ENCODE measurements around the gene PTK7.

PTK7 gene

DNA sequence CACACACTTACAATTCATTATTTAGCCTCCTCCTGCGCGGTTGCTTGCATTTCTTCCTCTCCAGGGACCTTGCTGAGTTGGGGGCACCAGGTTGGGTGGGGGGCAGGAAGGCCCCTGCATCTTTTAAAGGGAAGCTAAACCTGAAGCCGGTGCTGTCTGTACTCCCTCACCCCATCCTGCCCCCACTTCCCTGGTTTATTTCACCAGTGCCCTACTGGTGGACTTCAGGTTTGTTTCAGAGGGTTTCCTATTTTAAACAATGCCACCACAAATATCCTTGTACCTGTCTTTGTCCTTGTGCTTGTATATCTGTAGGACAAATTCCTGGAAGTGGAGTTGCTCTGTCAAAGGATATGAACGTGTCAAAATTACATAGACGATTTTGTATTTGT lies 21.0 kb downstream of the PTK7 start:
- no peak for DNase-seq (ENCODE audit: low spot score)
- TF ChIP-seq, protein P1, sequence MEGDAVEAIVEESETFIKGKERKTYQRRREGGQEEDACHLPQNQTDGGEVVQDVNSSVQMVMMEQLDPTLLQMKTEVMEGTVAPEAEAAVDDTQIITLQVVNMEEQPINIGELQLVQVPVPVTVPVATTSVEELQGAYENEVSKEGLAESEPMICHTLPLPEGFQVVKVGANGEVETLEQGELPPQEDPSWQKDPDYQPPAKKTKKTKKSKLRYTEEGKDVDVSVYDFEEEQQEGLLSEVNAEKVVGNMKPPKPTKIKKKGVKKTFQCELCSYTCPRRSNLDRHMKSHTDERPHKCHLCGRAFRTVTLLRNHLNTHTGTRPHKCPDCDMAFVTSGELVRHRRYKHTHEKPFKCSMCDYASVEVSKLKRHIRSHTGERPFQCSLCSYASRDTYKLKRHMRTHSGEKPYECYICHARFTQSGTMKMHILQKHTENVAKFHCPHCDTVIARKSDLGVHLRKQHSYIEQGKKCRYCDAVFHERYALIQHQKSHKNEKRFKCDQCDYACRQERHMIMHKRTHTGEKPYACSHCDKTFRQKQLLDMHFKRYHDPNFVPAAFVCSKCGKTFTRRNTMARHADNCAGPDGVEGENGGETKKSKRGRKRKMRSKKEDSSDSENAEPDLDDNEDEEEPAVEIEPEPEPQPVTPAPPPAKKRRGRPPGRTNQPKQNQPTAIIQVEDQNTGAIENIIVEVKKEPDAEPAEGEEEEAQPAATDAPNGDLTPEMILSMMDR (IDR thresholded peaks at IDR 0.05; ENCODE audit: borderline replicate concordance, control extremely low read depth, extremely low read depth, insufficient read depth, missing control alignments) = no peak
- in situ Hi-C loops (cut with MboI; ENCODE audit: low sequenced_read_pairs, unreplicated experiment) = no loop called here

DNA sequence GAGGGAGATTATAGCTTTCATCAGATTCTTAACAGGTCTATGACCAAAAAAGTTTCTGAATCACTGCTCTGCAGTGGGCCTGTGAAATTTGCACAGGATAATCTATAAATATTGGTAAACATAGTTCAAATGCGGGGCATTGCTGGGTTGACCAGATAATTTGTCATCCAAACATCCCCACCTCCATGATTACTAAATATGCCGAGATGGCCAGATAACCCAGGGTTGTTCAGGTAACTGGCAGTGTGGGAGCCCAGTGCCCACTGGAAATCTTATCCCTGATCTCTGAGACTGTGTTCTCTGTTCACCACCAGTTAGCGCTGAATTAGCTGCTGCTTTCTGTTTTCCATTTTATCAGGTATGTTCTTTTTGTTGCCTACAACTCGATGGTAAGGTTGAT lies 21.4 kb downstream of the PTK7 start:
- in situ Hi-C loops (cut with MboI; ENCODE audit: low sequenced_read_pairs, unreplicated experiment) = no loop called here
- TF ChIP-seq, protein P1 (IDR thresholded peaks at IDR 0.05; ENCODE audit: borderline replicate concordance, control extremely low read depth, extremely low read depth, insufficient read depth, missing control alignments) = no peak

DNA sequence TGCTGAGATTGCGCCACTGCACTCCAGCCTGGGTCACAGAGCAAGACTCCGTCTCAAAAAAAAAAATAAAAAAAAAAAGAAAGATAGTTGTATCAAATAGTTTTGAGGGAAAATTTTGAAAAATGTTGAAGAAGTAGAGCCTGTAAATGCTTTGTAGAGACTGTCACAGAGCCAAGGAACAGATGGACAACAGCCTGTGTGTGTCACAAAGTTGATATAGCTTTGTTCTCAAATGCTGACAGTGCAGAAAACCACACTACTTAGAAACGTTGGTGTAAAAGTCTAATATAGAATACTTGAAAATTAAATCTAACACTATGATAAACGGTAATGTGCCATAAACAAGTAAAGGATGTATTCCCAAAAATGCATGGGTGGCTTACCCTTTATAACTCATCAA lies 25.4 kb downstream of the PTK7 start:
- DNase-seq (ENCODE audit: low spot score) = no peak
- TF ChIP-seq, protein P1 (IDR thresholded peaks at IDR 0.05; ENCODE audit: borderline replicate concordance, control extremely low read depth, extremely low read depth, insufficient read depth, missing control alignments) = no peak
- in situ Hi-C loops (cut with MboI; ENCODE audit: low sequenced_read_pairs, unreplicated experiment) = no loop called here

More for the DNA sequence above, 21.4 kb downstream of the PTK7 start:
- no peak for DNase-seq (ENCODE audit: low spot score)

DNA sequence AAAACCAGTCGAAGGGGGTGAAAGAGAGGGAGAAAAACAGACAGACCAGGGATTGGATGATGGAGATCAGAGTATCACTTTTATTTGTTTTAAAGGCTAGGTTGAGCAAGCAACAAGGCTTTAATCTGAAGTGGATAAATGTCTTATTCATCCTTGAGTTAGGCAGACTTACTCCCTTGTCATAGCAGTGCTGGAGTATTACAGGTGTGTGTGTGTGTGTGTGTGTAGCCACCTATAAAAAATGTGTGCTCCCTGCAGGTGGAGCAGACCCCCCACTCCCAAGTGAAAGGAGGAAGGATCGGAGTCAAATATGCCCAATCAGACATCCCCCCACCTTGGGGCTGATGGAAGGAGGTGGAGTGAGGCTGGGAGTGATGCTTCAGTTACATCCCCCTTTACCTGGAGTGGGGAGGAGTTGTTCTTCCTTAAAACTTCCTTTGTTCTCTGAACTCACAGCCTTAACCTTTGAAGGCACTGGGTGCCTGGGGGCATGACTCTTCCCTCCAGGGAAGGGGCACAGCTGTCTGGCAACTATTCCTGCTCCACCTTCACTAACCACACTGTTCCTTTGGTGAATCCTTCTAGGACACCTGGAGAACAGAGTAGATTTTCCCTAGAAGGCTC lies 27.3 kb downstream of the PTK7 start:
- no peak for DNase-seq (ENCODE audit: low spot score)
- in situ Hi-C loops (cut with MboI; ENCODE audit: low sequenced_read_pairs, unreplicated experiment) = no loop called here
- TF ChIP-seq, protein P1 (IDR thresholded peaks at IDR 0.05; ENCODE audit: borderline replicate concordance, control extremely low read depth, extremely low read depth, insufficient read depth, missing control alignments) = no peak

DNA sequence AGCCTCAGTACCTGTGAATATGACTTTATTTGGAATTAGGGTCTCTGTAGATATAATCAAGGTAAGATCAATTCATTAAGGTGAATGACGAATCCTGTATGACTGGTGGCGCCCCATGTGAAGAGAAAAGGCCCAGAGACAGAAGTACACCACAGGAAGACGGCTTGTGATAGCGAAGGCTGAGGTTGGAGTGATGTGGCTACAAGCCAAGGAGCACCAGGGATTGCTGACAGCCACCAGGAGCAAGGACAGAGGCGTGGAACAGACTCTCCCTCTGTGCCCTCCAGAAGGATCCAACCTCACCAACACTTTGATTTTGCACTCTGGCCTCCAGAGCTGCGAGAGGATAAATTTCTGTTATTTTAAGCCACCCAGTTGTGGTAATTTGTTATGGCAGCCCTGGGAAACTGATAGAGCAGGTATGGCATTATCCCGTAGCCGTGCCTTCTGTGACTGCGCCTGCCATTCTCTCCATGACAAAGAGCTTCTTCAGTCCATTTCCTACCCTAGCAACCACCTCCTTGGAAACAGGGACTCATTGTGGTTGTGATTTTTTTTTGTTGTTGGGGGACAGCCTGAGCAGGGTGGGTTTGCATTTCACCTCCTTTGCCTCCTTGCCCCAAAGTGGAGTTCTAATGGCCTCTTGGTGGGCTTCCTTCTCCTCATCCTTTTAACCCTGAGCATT lies 29.6 kb downstream of the PTK7 start:
- in situ Hi-C loops (cut with MboI; ENCODE audit: low sequenced_read_pairs, unreplicated experiment) = no loop called here
- DNase-seq (ENCODE audit: low spot score) = no peak
- TF ChIP-seq, protein P1 (IDR thresholded peaks at IDR 0.05; ENCODE audit: borderline replicate concordance, control extremely low read depth, extremely low read depth, insufficient read depth, missing control alignments) = no peak

DNA sequence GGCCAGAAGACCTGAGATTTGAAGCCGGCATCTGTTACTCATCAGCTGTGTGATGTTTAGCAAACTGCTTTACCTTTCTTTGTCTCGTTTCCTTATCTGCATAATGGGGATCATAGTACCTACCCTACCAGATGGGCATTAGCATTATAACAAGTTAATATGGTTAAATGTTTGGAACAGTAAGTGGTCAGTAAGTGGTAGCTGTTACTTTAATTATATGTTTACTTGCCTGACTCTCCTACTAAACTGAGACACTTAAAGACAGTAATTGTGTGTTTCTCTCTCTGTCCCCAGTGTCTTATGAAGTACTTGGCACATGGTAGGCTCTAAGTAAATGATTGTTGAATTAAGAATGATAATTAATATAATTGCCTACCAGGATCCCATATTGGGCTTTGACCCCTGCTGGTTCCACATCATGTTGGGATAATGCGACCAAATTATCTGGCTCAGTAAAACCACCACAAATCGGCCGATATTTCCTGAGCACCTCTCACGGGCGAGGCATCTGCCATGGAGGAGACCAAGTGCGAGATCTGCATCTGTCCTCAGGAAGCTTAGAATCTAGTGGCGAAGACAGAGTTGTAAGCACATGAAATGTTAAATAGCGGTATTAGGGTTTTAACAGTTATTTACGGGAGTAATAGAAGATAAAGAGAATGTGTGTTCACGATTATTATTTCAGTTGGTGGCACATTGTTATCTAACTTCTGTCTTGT lies 31.4 kb downstream of the PTK7 start:
- in situ Hi-C loops (cut with MboI; ENCODE audit: low sequenced_read_pairs, unreplicated experiment) = no loop called here
- TF ChIP-seq, protein P1 (IDR thresholded peaks at IDR 0.05; ENCODE audit: borderline replicate concordance, control extremely low read depth, extremely low read depth, insufficient read depth, missing control alignments) = no peak
- DNase-seq (ENCODE audit: low spot score) = no peak
